Astrocyte (in vitro differentiated cells and primary cell): Measurements from ENCODE around the gene KPNA3. TPM values are rescaled to one million over a fixed set of nuclear protein-coding genes. Genes with fewer than 3 reads are reported as not detected.
A peak's percentile ranks its signal among the peaks of the same experiment; 100 is the strongest.

Experiments
- DNase-seq: peaks from one replicate; pipeline ENCODE4 v3.0.0-alpha.2; 2010; ENCODE audit warnings: low read depth
- FAIRE-seq: peaks from 2 replicates; lab custom pipeline; 2011; peaks lifted over from hg19 to GRCh38; lab: Jason Lieb, UNC
- H2AFZ ChIP-seq: 2 replicates; pipeline ENCODE4 v1.6.0; 2012; ENCODE audit warnings: low read depth, low read length, inconsistent platforms
- H3K27ac ChIP-seq: 2 replicates; pipeline ENCODE4 v1.5.1; 2011; ENCODE audit warnings: low read depth, low read length, inconsistent platforms
- H3K27me3 ChIP-seq: 2 replicates; pipeline ENCODE4 v1.6.0; 2011; ENCODE audit warnings: low read length, inconsistent platforms; ENCODE audit not compliant: insufficient read depth
- H3K36me3 ChIP-seq: 2 replicates; pipeline ENCODE4 v1.5.1; 2011; ENCODE audit warnings: low read length, inconsistent platforms; ENCODE audit not compliant: insufficient read depth
- H3K4me1 ChIP-seq: 2 replicates; pipeline ENCODE4 v1.5.1; 2011; ENCODE audit warnings: low read length, inconsistent platforms; ENCODE audit not compliant: insufficient read depth
- H3K4me2 ChIP-seq: 2 replicates; pipeline ENCODE4 v1.6.0; 2012; ENCODE audit warnings: low read length, inconsistent platforms
- H3K4me3 ChIP-seq: 2 replicates; pipeline ENCODE4 v1.5.1; 2011; ENCODE audit warnings: low read depth, mild to moderate bottlenecking, low read length, inconsistent platforms; ENCODE audit not compliant: insufficient read depth
- H3K79me2 ChIP-seq: 2 replicates; pipeline ENCODE4 v1.6.0; 2012; ENCODE audit warnings: mild to moderate bottlenecking, low read length, inconsistent platforms; ENCODE audit not compliant: insufficient read depth
- H3K9ac ChIP-seq: 2 replicates; pipeline ENCODE4 v1.6.0; 2012; ENCODE audit warnings: mild to moderate bottlenecking, low read length, inconsistent platforms
- H3K9me3 ChIP-seq: 2 replicates; pipeline ENCODE4 v1.5.1; 2012; ENCODE audit warnings: low read depth, mild to moderate bottlenecking, low read length, inconsistent platforms; ENCODE audit not compliant: insufficient read depth
- H4K20me1 ChIP-seq: 2 replicates; pipeline ENCODE4 v1.6.0; 2012; ENCODE audit warnings: low read length, inconsistent platforms; ENCODE audit not compliant: insufficient read depth
- H3K27ac Mint-ChIP-seq: one replicate; pipeline ENCODE4 v1.8.0; 2021; ENCODE audit warnings: mild to moderate bottlenecking, mixed read lengths; ENCODE audit not compliant: unreplicated experiment
- H3K27me3 Mint-ChIP-seq: one replicate; pipeline ENCODE4 v1.8.0; 2021; ENCODE audit warnings: low read depth, mixed read lengths; ENCODE audit not compliant: unreplicated experiment
- H3K36me3 Mint-ChIP-seq: one replicate; pipeline ENCODE4 v1.8.0; 2021; ENCODE audit warnings: low read depth, mixed read lengths; ENCODE audit not compliant: unreplicated experiment
- H3K4me1 Mint-ChIP-seq: one replicate; pipeline ENCODE4 v1.8.0; 2021; ENCODE audit warnings: low read depth, mixed read lengths; ENCODE audit not compliant: unreplicated experiment
- H3K4me3 Mint-ChIP-seq: one replicate; pipeline ENCODE4 v1.8.0; 2021; ENCODE audit warnings: mild to moderate bottlenecking, moderate library complexity, mixed read lengths; ENCODE audit not compliant: unreplicated experiment
- H3K9me3 Mint-ChIP-seq: one replicate; pipeline ENCODE4 v1.8.0; 2021; ENCODE audit warnings: mild to moderate bottlenecking, mixed read lengths; ENCODE audit not compliant: unreplicated experiment
- EZH2 ChIP-seq: IDR thresholded peaks from 2 replicates; pipeline ENCODE4 v1.6.1; 2012; ENCODE audit warnings: mild to moderate bottlenecking, low read length, inconsistent platforms; ENCODE audit not compliant: insufficient read depth
- total RNA-seq: library from RNA; stranded (reverse); gene quantifications from 2 replicates; pipeline ENCODE4 v1.2.1, GENCODE V29; 2021
- TF ChIP-seq, protein P1 (sequence below): IDR thresholded peaks from 2 replicates; pipeline ENCODE4 v1.5.1; 2011; ENCODE audit warnings: low read depth, mild to moderate bottlenecking, inconsistent platforms, low read length, moderate library complexity; ENCODE audit not compliant: insufficient read depth

KPNA3 gene
- total RNA-seq, 1 donor from 2014 or later = 62.0 TPM

DNA sequence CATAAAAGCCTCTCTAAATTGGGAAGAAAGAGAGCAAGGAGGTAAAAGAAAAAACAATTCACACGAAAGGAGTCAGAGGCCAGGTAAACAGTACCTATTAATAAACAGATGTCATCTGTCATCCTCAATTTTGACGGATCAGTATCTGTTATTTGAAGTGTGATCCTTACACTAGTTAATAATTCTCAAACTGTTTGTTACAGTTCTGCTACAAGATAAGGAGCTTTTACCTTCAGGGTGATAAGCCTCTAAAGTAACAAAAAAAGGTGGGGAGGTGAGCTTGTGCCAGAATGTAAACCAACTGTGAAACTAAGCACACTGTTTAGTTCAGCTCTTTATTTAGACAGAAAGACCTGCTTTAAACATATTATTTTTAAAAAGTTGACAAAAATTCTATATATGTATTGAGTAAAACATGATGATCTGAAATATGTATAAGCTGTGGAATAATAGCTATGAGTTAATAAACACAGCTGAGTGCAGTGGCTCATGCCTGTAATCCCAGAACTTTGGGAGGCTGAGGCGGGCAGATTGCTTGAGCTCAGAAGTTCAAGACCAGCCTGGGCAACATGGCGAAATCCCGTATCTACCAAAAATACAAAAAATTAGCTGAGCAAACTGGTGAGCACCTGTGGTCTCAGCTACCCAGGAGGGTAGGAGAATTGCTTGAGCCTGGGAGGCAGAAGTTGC is 52.8 kb downstream of the KPNA3 start:
- no peak overlapping the region for H3K4me3 ChIP-seq
- H3K27ac Mint-ChIP-seq = no peak overlapping the region
- no peak overlapping the region for H3K27ac ChIP-seq
- H3K36me3 Mint-ChIP-seq = peaks cover 4% of the 10 kb centered on the region
- FAIRE-seq = no peak
- no peak for DNase-seq
- TF ChIP-seq, protein P1, sequence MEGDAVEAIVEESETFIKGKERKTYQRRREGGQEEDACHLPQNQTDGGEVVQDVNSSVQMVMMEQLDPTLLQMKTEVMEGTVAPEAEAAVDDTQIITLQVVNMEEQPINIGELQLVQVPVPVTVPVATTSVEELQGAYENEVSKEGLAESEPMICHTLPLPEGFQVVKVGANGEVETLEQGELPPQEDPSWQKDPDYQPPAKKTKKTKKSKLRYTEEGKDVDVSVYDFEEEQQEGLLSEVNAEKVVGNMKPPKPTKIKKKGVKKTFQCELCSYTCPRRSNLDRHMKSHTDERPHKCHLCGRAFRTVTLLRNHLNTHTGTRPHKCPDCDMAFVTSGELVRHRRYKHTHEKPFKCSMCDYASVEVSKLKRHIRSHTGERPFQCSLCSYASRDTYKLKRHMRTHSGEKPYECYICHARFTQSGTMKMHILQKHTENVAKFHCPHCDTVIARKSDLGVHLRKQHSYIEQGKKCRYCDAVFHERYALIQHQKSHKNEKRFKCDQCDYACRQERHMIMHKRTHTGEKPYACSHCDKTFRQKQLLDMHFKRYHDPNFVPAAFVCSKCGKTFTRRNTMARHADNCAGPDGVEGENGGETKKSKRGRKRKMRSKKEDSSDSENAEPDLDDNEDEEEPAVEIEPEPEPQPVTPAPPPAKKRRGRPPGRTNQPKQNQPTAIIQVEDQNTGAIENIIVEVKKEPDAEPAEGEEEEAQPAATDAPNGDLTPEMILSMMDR = no peak
- TF ChIP-seq EZH2 = no peak
- H3K4me1 Mint-ChIP-seq = no peaks in the 10 kb centered on the region
- H4K20me1 ChIP-seq = peaks cover 4% of the 10 kb centered on the region
- H2AFZ ChIP-seq = no peak overlapping the region
- no peaks in the 10 kb centered on the region for H3K27me3 Mint-ChIP-seq
- no peaks in the 10 kb centered on the region for H3K79me2 ChIP-seq
- no peak overlapping the region for H3K4me2 ChIP-seq
- no peaks in the 10 kb centered on the region for H3K36me3 ChIP-seq
- H3K4me3 Mint-ChIP-seq = no peak overlapping the region
- H3K9ac ChIP-seq = no peak overlapping the region
- no peaks in the 10 kb centered on the region for H3K9me3 ChIP-seq
- H3K9me3 Mint-ChIP-seq = no peaks in the 10 kb centered on the region
- H3K4me1 ChIP-seq = no peaks in the 10 kb centered on the region
- no peaks in the 10 kb centered on the region for H3K27me3 ChIP-seq

DNA sequence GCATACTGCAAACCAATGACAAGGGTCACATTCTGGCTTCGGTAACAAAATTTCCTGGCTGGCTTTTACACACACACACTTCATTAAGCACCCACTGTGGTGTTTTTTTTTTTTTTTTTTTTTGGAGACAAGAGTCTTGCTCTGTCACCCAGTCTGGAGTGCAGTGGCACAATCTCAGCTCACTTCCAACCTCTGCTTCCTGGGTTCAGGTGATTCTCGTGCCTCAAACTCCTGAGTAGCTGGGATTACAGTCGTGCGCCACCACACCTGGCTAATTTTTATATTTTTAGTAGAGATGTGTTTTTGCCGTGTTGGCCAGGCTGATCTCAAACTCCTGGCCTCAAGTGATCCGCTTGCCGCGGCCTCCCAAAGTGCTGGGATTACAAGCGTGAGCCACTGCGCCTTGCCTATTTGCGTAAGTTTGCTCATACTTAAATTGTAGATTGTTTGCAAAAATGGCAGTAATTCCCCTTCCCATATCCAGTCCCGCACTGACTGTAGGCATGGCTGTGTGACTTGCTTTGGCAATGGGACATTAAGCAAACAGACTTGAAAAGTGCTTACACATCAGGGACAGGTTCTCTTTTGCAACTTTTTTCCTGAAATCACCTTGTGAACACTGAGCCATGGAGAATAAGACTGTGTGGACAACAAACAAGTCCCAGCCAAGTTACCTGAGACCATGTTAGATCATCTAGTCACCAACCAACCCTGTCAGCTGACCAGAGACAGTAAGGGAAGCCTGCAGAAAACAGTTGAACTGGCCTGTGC is 59.1 kb downstream of the KPNA3 start:
- no peak for FAIRE-seq

More for the DNA sequence above, 59.1 kb downstream of the KPNA3 start:
- Mint-ChIP-seq H3K4me3 (no peak overlapping the region), H3K27me3 (no peaks in the 10 kb centered on the region), H3K27ac (peak overlapping the region; percentile 2), H3K36me3 (peaks cover under 1% of the 10 kb centered on the region), H3K9me3 (no peaks in the 10 kb centered on the region), H3K4me1 (peaks cover 9% of the 10 kb centered on the region)
- H3K4me1 ChIP-seq = peaks cover 11% of the 10 kb centered on the region
- H3K27me3 ChIP-seq = no peaks in the 10 kb centered on the region
- no peak overlapping the region for H2AFZ ChIP-seq
- TF ChIP-seq, protein P1 = no peak
- H3K79me2 ChIP-seq = peaks cover 2% of the 10 kb centered on the region
- H3K4me3 ChIP-seq = no peak overlapping the region
- no peak overlapping the region for H3K27ac ChIP-seq
- peak; percentile 30 for DNase-seq
- no peak overlapping the region for H3K4me2 ChIP-seq
- H3K9ac ChIP-seq = no peak overlapping the region
- H3K36me3 ChIP-seq = peaks cover 7% of the 10 kb centered on the region
- H3K9me3 ChIP-seq = no peaks in the 10 kb centered on the region
- peaks cover 17% of the 10 kb centered on the region for H4K20me1 ChIP-seq
